ENCODE data around the gene ZNF484. TPM values are rescaled to one million over a fixed set of nuclear protein-coding genes. Genes with fewer than 3 reads are reported as not detected.

ZNF484 gene
- total RNA-seq, 2 donors from 2014 or later = 10.4 to 10.9 TPM

- no peak for DNase-seq (ENCODE audit: low spot score)
- no peaks in the 10 kb centered on the region for H3K9me3 Mint-ChIP-seq
- no peak overlapping the region for H3K4me3 Mint-ChIP-seq
- no peak overlapping the region for H3K27ac Mint-ChIP-seq
- no peak for ATAC-seq
- peaks cover 5 to 9% of the 10 kb centered on the region in 2 donors for H3K4me1 Mint-ChIP-seq (ENCODE audit: low read depth in 2 of 2)
- H3K27me3 Mint-ChIP-seq = peaks cover 22 to 26% of the 10 kb centered on the region in 2 donors
- no peaks in the 10 kb centered on the region for H3K36me3 Mint-ChIP-seq
Observed at GRCh38 chr9:92795598-92796336, 82.1 kb downstream of the ZNF484 start.

Other genes starting within 250 kb of the ZNF484 start
- gene IPPK, start 207.9 kb downstream of the ZNF484 start, total RNA-seq = 10 to 100 TPM; 11.8 to 21.9 TPM
- 10 to 100 TPM; 31.8 to 37.9 TPM for gene BICD2, start 113.2 kb downstream of the ZNF484 start, total RNA-seq
- gene FGD3, start 69.5 kb upstream of the ZNF484 start, total RNA-seq = 10 to 100 TPM; 42.0 to 43.3 TPM
- gene SUSD3, start 180.7 kb upstream of the ZNF484 start, total RNA-seq = 1 to 10 TPM in 1 of 2 donors, under 1 TPM in 1; 0.67 to 3.3 TPM
- gene CARD19, start 218.2 kb upstream of the ZNF484 start, total RNA-seq = 10 to 100 TPM; 21.7 to 23.4 TPM

All from natural killer cell treated with Interleukin-12 subunit alpha and Interleukin-12 subunit beta and Interleukin-15 and Interleukin-18, amount 100 ng/mL, for 72 hours (primary cell).